WTC11 (cell line): ENCODE results near the gene TRIM60. TPM values are rescaled to one million over a fixed set of nuclear protein-coding genes. Genes with fewer than 3 reads are reported as not detected.
"Not testable (repeated sequence)": the region's sequence is repeated elsewhere in the genome, so short reads cannot be mapped to it uniquely, and the experiment has no call there.

Source experiments
- ATAC-seq: fragments of 200-7000 bp; cut with Tn5 transposase; 2 replicates; pipeline ENCODE4 v1.10.0; 2021; ENCODE audit warnings: mild to moderate bottlenecking, moderate library complexity
- CTCF ChIA-PET: fragments of 300-600 bp; sonication (Branson Sonifier 250); formaldehyde crosslinking; loops from one replicate; lab custom pipeline; 2021; ENCODE audit warnings: antibody characterized with exemption; lab: Charles Lee
- POLR2A ChIA-PET: fragments of 350-600 bp; sonication (Branson Sonifier 250); formaldehyde crosslinking; loops from one replicate; lab custom pipeline; 2021; ENCODE audit warnings: antibody characterized with exemption; lab: Charles Lee
- DNase-seq: peaks from one replicate; pipeline ENCODE4 v3.0.0; 2021; ENCODE audit warnings: low spot score
- H3K27ac Mint-ChIP-seq: 2 replicates; pipeline ENCODE4 v1.8.0; 2021; ENCODE audit warnings: mixed read lengths
- H3K27me3 Mint-ChIP-seq: 2 replicates; pipeline ENCODE4 v1.8.0; 2021; ENCODE audit warnings: low read depth, mild to moderate bottlenecking, moderate library complexity, mixed read lengths
- H3K36me3 Mint-ChIP-seq: 2 replicates; pipeline ENCODE4 v1.8.0; 2021; ENCODE audit warnings: mixed read lengths
- H3K4me1 Mint-ChIP-seq: 2 replicates; pipeline ENCODE4 v1.8.0; 2022; ENCODE audit warnings: mixed read lengths
- H3K4me3 Mint-ChIP-seq: 2 replicates; pipeline ENCODE4 v1.8.0; 2021; ENCODE audit warnings: mild to moderate bottlenecking, moderate library complexity, mixed read lengths
- H3K9me3 Mint-ChIP-seq: 2 replicates; pipeline ENCODE4 v1.8.0; 2021; ENCODE audit warnings: mixed read lengths
- CREM ChIP-seq: sonication (generic); formaldehyde crosslinking; IDR thresholded peaks from 2 replicates; pipeline ENCODE4 v1.8.1; 2022; ENCODE audit warnings: mild to moderate bottlenecking, missing genetic modification reagents, moderate library complexity
- EMX1 ChIP-seq: fragments of 250-450 bp; sonication (Bioruptor Pico); IDR thresholded peaks from 2 replicates; pipeline ENCODE4 v1.8.0; 2021; ENCODE audit warnings: mild to moderate bottlenecking
- NR1H2 ChIP-seq: sonication (generic); formaldehyde crosslinking; IDR thresholded peaks from 2 replicates; pipeline ENCODE4 v1.9.0; 2021; ENCODE audit warnings: mild to moderate bottlenecking, moderate library complexity, missing genetic modification reagents
- RORB ChIP-seq: fragments of 250-450 bp; sonication (Bioruptor Pico); IDR thresholded peaks from 2 replicates; pipeline ENCODE4 v1.9.0; 2021; ENCODE audit warnings: mild to moderate bottlenecking
- SMAD3 ChIP-seq: sonication (generic); formaldehyde crosslinking; IDR thresholded peaks from 2 replicates; pipeline ENCODE4 v1.8.0; 2022; ENCODE audit warnings: missing genetic modification reagents, mild to moderate bottlenecking, borderline replicate concordance
- SP1 ChIP-seq: sonication (generic); formaldehyde crosslinking; conservative IDR thresholded peaks from 2 replicates; pipeline ENCODE4 v1.8.1; 2022; ENCODE audit warnings: missing genetic modification reagents
- TP53 ChIP-seq: sonication (generic); formaldehyde crosslinking; IDR thresholded peaks from 2 replicates; pipeline ENCODE4 v1.8.1; 2023; ENCODE audit warnings: mild to moderate bottlenecking, missing genetic modification reagents
- ZNF121 ChIP-seq: sonication (generic); formaldehyde crosslinking; IDR thresholded peaks from 2 replicates; pipeline ENCODE4 v1.8.0; 2023; ENCODE audit warnings: missing genetic modification reagents
- total RNA-seq: library from RNA; stranded (reverse); gene quantifications from 3 replicates; pipeline ENCODE4 v1.2.3, GENCODE V29; 2021
- TF ChIP-seq, protein P1 (sequence below): fragments of 200-600 bp; IDR thresholded peaks from 2 replicates; pipeline ENCODE4 v1.8.0; 2022; ENCODE audit warnings: antibody characterized with exemption
- TF ChIP-seq, protein P2 (sequence below): sonication (generic); formaldehyde crosslinking; IDR thresholded peaks from 2 replicates; pipeline ENCODE4 v1.8.1; 2023; ENCODE audit warnings: mild to moderate bottlenecking, missing genetic modification reagents, moderate library complexity
- TF ChIP-seq, protein P3 (sequence below): sonication (generic); formaldehyde crosslinking; IDR thresholded peaks from 2 replicates; pipeline ENCODE4 v1.8.0; 2022; ENCODE audit warnings: mild to moderate bottlenecking, missing genetic modification reagents
- TF ChIP-seq, protein P4 (sequence below): sonication (generic); formaldehyde crosslinking; IDR thresholded peaks from 2 replicates; pipeline ENCODE4 v1.8.1; 2022; ENCODE audit warnings: low read depth, mild to moderate bottlenecking, moderate library complexity, missing genetic modification reagents, borderline replicate concordance
- TF ChIP-seq, protein P5 (sequence below): fragments of 250-450 bp; sonication (Bioruptor Pico); IDR thresholded peaks from 2 replicates; pipeline ENCODE4 v2.1.2; 2022; ENCODE audit warnings: mild to moderate bottlenecking, moderate library complexity
- TF ChIP-seq, protein P6 (sequence below): sonication (generic); formaldehyde crosslinking; IDR thresholded peaks from 2 replicates; pipeline ENCODE4 v1.8.0; 2022; ENCODE audit warnings: missing genetic modification reagents
- TF ChIP-seq, protein P7 (sequence below): sonication (generic); formaldehyde crosslinking; IDR thresholded peaks from 2 replicates; pipeline ENCODE4 v1.8.1; 2023; ENCODE audit warnings: mild to moderate bottlenecking, moderate library complexity, missing genetic modification reagents

The TRIM60 gene
- total RNA-seq, 1 experiment from 2014 or later: not detected

DNA sequence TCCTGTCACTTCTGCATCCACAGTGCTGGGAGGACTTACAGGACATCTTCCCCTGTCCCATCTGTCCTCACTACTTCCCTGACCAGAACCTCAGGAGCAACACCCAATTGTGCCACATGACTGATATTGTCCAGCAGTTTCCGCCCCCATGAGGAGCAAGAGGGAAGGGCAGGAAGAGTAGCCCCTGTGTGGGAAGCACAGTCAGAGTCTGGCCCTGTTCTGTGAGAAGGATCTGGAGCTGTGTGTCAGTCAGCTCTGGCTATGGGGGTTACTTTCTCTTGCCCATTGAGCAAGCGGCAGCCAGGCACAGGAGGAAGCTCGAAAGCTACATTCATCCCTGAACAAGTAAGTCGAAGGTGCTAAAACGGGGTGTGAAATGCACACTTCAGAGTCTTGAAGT is 14.8 kb upstream of the TRIM60 start:
- Mint-ChIP-seq H3K4me1 (no peaks in the 10 kb centered on the region), H3K27me3 (no peaks in the 10 kb centered on the region; the same call in 1 of the 2 replicates), H3K27ac (no peak overlapping the region), H3K4me3 (no peak overlapping the region), H3K9me3 (peaks cover 5% of the 10 kb centered on the region; the same call in 1 of the 2 replicates), H3K36me3 (0 out of 2 replicates have a peak, but pooled peaks cover 5% of the 10 kb centered on the region)
- TF ChIP-seq, protein P1, sequence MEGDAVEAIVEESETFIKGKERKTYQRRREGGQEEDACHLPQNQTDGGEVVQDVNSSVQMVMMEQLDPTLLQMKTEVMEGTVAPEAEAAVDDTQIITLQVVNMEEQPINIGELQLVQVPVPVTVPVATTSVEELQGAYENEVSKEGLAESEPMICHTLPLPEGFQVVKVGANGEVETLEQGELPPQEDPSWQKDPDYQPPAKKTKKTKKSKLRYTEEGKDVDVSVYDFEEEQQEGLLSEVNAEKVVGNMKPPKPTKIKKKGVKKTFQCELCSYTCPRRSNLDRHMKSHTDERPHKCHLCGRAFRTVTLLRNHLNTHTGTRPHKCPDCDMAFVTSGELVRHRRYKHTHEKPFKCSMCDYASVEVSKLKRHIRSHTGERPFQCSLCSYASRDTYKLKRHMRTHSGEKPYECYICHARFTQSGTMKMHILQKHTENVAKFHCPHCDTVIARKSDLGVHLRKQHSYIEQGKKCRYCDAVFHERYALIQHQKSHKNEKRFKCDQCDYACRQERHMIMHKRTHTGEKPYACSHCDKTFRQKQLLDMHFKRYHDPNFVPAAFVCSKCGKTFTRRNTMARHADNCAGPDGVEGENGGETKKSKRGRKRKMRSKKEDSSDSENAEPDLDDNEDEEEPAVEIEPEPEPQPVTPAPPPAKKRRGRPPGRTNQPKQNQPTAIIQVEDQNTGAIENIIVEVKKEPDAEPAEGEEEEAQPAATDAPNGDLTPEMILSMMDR: peak; percentile 26; the same call in 1 of the 2 replicates
- TF ChIP-seq, protein P2, sequence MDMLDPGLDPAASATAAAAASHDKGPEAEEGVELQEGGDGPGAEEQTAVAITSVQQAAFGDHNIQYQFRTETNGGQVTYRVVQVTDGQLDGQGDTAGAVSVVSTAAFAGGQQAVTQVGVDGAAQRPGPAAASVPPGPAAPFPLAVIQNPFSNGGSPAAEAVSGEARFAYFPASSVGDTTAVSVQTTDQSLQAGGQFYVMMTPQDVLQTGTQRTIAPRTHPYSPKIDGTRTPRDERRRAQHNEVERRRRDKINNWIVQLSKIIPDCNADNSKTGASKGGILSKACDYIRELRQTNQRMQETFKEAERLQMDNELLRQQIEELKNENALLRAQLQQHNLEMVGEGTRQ (CRISPR knock-in tag): peak; percentile 55
- TF ChIP-seq, protein P3, sequence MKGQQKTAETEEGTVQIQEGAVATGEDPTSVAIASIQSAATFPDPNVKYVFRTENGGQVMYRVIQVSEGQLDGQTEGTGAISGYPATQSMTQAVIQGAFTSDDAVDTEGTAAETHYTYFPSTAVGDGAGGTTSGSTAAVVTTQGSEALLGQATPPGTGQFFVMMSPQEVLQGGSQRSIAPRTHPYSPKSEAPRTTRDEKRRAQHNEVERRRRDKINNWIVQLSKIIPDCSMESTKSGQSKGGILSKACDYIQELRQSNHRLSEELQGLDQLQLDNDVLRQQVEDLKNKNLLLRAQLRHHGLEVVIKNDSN (CRISPR knock-in tag): peak; percentile 75
- TF ChIP-seq TP53 (CRISPR knock-in tag) (no peak), EMX1 (CRISPR knock-in tag) (no peak), ZNF121 (no peak)
- TF ChIP-seq, protein P4, sequence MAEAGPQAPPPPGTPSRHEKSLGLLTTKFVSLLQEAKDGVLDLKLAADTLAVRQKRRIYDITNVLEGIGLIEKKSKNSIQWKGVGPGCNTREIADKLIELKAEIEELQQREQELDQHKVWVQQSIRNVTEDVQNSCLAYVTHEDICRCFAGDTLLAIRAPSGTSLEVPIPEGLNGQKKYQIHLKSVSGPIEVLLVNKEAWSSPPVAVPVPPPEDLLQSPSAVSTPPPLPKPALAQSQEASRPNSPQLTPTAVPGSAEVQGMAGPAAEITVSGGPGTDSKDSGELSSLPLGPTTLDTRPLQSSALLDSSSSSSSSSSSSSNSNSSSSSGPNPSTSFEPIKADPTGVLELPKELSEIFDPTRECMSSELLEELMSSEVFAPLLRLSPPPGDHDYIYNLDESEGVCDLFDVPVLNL (CRISPR knock-in tag): no peak
- peak; percentile 67 for DNase-seq
- ChIA-PET POLR2A (no interaction called here), CTCF (interaction anchor here (0.5 to 1.5 kb wide), 16 partner anchors 10 to 241 kb away, joined by 3 to 15 read pairs (median 3); partner anchors contain the start of genes TMEM192, TRIM61 and TRIM75)
- peak; percentile 100 for ATAC-seq

DNA sequence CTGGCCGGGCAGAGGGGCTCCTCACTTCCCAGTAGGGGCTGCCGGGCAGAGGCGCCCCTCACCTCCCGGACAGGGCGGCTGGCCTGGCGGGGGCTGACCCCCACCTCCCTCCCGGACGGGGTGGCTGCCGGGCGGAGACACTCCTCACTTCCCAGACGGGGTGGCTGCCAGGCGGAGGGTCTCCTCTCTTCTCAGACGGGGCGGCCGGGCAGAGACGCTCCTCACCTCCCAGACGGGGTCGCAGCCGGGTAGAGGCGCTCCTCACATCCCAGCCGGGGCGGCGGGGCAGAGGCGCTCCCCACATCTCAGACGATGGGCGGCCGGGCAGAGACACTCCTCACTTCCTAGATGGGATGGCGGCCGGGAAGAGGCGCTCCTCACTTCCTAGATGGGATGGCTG is 11.8 kb upstream of the TRIM60 start:
- H3K4me1 Mint-ChIP-seq, H3K4me3 Mint-ChIP-seq, H3K27ac Mint-ChIP-seq, ATAC-seq, CTCF ChIA-PET, POLR2A ChIA-PET, H3K27me3 Mint-ChIP-seq, DNase-seq, H3K36me3 Mint-ChIP-seq, H3K9me3 Mint-ChIP-seq: not testable (repeated sequence)

DNA sequence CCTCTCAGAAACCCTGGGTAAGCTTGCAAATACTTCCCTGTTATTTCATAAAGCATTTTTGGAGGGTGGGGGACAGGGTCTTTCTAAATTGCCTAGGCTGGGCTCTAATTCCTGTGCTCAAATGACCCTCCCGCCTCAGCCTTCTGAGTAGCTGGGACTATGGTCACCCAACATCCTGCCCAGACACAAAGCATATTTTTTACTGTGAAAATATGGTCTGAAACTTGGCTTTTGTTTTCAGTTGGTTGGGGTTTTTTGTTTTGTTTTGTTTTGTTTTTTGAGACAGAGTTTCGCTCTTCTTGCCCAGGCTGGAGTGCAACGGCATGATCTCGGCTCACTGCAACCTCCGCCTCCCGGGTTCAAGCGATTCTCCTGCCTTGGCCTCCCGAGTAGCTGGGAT is 6.0 kb upstream of the TRIM60 start:
- ATAC-seq, POLR2A ChIA-PET: not testable (repeated sequence)

DNA sequence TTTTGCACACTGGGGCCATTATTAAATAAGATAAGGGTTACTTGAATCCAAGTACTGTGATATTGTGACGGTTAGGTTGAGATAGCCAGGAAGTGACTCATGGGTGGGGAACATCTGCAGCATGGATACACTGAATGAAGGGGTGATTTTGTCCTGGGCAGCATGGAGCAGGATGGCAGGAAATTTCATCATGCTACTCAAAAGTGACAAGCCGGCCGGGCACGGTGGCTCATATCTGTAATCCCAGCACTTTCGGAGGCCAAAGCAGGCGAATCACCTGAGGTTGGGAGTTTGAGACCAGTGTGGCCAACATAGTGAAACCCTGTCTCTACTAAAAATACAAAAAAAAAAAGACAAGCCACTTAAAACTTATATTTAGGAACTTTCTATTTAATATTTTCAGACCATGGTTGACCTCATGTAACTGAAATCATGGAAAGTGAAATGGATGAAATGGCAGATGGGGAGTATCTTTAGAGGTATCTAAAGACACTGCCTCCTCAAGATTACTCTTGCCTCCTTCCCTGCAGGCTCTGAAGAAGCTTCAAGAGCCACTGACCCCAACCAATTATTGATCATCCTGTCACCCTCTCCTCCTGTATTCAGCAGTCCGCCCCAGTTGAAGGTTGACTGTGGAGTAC is 3.9 kb upstream of the TRIM60 start:
- Mint-ChIP-seq H3K36me3 (no peaks in the 10 kb centered on the region), H3K27me3 (no peaks in the 10 kb centered on the region), H3K27ac (no peak overlapping the region; the same call in 1 of the 2 replicates), H3K4me3 (no peak overlapping the region), H3K4me1 (no peaks in the 10 kb centered on the region), H3K9me3 (no peaks in the 10 kb centered on the region)
- ChIA-PET CTCF (no interaction called here), POLR2A (no interaction called here)
- ATAC-seq (no peak), DNase-seq (no peak)
- TF ChIP-seq, protein P5, sequence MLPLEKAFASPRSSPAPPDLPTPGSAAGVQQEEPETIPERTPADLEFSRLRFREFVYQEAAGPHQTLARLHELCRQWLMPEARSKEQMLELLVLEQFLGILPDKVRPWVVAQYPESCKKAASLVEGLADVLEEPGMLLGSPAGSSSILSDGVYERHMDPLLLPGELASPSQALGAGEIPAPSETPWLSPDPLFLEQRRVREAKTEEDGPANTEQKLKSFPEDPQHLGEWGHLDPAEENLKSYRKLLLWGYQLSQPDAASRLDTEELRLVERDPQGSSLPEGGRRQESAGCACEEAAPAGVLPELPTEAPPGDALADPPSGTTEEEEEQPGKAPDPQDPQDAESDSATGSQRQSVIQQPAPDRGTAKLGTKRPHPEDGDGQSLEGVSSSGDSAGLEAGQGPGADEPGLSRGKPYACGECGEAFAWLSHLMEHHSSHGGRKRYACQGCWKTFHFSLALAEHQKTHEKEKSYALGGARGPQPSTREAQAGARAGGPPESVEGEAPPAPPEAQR (CRISPR knock-in tag): no peak
- TF ChIP-seq SMAD3 (CRISPR knock-in tag) (no peak), RORB (CRISPR knock-in tag) (no peak), NR1H2 (no peak), SP1 (no peak), CREM (CRISPR knock-in tag) (no peak)
- TF ChIP-seq, protein P6, sequence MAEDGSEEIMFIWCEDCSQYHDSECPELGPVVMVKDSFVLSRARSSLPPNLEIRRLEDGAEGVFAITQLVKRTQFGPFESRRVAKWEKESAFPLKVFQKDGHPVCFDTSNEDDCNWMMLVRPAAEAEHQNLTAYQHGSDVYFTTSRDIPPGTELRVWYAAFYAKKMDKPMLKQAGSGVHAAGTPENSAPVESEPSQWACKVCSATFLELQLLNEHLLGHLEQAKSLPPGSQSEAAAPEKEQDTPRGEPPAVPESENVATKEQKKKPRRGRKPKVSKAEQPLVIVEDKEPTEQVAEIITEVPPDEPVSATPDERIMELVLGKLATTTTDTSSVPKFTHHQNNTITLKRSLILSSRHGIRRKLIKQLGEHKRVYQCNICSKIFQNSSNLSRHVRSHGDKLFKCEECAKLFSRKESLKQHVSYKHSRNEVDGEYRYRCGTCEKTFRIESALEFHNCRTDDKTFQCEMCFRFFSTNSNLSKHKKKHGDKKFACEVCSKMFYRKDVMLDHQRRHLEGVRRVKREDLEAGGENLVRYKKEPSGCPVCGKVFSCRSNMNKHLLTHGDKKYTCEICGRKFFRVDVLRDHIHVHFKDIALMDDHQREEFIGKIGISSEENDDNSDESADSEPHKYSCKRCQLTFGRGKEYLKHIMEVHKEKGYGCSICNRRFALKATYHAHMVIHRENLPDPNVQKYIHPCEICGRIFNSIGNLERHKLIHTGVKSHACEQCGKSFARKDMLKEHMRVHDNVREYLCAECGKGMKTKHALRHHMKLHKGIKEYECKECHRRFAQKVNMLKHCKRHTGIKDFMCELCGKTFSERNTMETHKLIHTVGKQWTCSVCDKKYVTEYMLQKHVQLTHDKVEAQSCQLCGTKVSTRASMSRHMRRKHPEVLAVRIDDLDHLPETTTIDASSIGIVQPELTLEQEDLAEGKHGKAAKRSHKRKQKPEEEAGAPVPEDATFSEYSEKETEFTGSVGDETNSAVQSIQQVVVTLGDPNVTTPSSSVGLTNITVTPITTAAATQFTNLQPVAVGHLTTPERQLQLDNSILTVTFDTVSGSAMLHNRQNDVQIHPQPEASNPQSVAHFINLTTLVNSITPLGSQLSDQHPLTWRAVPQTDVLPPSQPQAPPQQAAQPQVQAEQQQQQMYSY (CRISPR knock-in tag): no peak
- TF ChIP-seq, protein P7, sequence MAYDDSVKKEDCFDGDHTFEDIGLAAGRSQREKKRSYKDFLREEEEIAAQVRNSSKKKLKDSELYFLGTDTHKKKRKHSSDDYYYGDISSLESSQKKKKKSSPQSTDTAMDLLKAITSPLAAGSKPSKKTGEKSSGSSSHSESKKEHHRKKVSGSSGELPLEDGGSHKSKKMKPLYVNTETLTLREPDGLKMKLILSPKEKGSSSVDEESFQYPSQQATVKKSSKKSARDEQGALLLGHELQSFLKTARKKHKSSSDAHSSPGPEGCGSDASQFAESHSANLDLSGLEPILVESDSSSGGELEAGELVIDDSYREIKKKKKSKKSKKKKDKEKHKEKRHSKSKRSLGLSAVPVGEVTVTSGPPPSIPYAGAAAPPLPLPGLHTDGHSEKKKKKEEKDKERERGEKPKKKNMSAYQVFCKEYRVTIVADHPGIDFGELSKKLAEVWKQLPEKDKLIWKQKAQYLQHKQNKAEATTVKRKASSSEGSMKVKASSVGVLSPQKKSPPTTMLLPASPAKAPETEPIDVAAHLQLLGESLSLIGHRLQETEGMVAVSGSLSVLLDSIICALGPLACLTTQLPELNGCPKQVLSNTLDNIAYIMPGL: no peak

More for the DNA sequence above, 6.0 kb upstream of the TRIM60 start:
- H3K4me3 Mint-ChIP-seq, CTCF ChIA-PET, DNase-seq, H3K4me1 Mint-ChIP-seq, H3K27me3 Mint-ChIP-seq, H3K27ac Mint-ChIP-seq, H3K36me3 Mint-ChIP-seq, H3K9me3 Mint-ChIP-seq: not testable (repeated sequence)
